Renal pelvis (tissue), 4 donors: ENCODE data around the gene CASZ1. TPM values are rescaled to one million over a fixed set of nuclear protein-coding genes. Genes with fewer than 3 reads are reported as not detected.

Source experiments
- DNase-seq: peaks from one replicate; pipeline ENCODE4 v3.0.0-alpha.2; 2013
- polyA plus RNA-seq, 3 donors: library from polyadenylated mRNA; unstranded; fragments of 120-200 nt; gene quantifications; one replicate each; pipeline ENCODE4 v1.2.1, GENCODE V29; 2013; ENCODE audit not compliant: insufficient read length in 3 of 3

CASZ1 gene
- polyA plus RNA-seq, 3 donors: 19.6 to 24.5 (median 23.9) TPM

DNA sequence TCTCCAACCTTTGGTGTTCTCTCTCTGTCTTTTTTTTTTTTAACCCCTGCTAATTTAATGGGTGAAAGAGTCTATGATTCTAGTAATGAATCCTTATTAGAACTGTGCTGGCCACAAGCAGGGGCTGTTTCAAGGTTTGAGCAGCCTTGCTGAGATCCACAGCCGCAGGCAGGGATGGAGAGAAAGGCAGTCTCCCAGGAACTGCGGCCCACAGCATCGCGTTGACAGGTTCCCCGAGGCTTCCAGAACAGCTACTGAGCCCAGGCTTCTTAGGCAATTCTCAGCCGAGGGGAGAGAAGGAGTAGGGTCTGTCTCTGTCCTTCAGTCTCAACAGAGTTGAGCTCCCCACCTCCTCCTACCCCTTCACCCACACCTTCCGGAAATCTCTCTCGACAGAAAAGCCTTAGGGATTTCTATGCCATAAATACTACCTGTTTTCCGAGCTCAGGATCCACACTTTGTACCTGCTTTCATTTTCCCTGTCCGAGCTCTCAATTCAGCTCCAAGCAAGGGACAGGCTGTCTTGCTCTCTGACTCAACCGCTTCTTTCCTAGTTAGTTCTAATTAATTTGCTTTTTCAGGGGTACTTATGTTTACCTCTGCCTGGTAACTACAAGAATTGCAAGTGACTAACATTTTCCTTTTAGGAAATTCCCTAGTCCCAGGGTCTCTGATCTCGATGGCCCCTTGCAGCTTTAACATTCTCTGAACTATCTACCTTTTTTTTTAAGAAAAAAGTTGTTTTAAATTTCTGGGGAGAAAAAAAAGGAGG, 6.7 kb upstream of the CASZ1 start:
- DNase-seq: no peak

DNA sequence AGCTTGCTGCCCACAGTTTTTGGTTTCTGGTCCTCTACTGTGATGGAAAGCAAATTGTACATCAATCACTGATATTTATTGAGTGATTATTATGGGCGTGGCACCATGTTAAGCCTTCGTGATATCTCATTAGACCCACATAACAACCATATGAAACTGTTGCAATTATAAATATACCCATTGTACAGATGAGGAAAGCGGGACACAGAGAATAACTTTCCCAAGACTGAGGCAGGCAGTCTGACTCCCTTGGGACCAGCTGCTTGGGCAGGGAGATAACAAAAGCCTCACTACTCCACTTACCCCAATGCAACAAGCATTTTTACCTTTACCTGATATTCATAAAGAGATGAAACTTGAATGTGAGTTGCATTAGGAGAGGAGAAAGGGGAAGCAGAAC, 4.3 kb upstream of the CASZ1 start:
- no peak for DNase-seq

DNA sequence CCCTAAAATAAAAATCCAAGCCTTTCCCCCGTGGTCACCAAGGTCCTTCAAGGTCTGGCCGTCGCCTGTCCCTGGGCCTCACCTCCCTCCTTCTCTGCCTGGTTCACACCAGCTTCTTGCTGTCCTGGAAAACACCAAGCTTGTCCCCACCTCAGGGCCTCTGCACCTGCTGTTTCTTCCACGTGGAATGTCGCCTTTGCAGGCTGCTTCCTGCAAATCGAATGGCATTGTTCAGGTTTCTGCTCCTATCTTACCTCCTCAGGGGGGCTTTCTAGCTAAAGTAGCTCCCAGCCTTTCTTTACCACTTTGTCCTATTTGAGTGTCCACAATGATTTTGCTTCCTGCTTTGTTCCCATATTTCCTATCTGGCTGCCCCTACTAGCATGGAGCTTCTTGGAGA, 3.3 kb upstream of the CASZ1 start:
- DNase-seq: no peak

DNA sequence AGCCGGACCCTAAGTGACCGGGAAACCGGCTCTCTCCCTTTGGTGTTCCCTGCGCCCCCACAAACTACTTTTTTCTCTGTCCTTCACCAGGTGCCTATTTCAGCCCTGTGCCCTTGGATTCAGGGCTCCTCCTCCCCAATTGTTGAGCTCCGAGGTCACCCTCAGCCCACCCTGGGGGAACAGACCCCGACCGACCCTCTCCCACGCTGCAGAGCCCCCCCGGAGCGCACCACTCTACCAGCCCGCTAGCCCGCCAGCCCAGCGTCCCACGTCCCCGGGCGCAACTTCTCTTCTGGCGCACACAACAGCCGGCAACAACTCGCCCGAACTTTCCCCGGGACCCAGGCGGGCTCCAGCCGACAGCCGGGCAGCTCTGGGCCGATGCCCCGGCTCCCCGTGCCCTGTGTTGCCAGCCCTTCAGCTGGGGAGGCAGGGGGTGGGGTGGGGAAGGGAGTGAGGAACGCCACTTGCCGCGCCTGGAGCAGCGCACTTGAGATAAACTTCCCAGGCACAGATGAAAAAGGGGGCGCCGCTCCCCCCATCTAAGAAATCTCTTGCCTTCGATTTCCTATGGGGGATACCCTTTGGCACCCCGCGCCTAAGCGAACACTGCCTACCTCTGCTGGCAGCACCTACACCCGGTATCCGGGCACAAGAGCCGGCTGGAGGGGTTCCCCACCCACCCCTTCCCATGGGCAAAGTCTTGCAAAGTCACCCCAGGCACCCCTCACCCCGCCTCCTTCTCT, 997 bp downstream of the CASZ1 start:
- DNase-seq: no peak

DNA sequence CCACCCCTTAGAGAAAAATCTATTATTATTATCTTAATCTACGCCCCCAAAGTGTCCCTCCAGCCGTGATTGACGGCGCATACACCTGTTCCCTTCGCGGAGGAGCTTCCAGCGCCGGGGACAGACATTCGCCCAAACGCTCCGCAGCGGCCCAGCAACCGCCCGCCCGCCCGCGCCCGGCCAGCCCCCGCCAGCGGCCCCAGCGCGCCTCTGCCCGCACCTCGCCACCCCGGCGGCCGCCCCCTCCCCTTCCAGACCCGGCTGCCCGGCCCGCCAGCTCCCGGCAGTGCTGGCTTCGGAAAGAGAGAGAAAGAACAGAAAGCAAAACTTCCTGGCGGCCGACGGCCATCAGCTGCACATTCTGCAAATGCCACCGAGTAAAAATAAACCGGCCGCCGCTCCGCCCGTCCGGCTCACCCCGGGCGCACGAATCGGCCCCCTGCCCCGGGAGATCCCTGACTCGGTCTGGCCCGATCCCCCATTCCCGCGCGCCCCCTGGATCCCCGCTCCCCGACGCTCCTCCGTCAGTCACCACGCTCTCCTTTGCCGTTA, 1.6 kb downstream of the CASZ1 start:
- no peak for DNase-seq

DNA sequence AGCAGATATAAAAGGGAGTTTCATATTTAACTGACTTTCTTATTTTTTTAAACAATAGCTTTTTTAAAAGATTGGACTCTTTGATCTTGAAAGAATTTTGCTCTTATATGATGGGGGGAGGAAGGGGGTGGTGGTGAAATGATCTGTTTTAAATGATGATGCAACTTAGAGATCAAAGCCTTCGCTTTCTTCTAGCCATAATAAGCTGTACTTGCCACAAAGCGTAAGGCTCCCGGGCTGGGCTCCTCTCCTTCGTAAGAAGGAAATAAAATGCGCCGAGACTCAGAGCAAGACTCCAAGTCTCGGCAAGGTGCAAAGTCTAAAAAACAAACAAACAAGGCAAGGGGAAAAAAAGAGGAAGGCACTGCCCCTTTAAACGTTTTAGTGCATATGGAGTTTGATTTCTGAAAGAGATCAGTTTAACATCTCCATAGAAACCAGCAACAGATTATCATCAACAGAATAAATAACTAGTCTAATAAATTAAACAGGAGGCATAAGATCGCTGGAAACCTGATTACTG, 3.3 kb downstream of the CASZ1 start:
- DNase-seq: no peak

DNA sequence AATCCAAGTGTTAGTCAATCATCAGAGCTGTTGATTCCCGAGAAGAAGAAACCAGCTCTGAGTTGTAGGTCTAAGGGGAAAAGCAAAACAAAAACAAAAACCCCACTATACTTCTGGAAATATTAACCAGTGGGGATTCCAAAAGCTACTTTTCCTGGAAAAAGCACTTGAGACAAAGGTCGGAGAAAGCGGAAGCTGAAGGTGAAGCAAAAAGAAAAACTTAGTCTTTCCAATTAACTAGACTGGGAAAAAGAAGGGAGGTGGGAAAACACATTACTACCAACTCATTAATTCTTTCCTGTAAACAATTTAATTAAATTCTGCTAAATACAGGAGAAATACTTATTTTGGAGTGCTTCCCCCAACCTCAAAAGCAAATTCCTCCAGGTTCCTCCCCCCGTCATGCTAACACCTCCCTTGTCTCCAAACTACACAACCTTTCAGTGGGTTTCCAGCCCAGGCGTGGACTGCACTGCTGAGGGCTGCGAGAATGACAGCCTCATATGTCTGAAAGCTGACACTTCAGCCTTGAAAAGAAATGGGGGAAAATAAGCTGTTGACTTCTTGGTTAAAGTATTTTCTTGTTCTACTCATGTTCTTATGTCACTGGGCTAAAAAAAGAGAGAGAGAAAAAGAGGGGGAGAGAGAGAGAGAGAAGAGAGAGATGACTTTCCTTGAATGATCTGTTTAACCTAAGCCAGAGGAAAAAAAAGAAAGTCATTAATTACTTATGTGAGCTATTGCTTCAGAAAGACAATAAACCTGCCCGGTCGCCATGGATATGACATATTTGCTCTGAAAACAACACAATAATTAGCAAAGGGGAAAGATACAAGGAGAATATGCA, 5.1 kb downstream of the CASZ1 start:
- no peak for DNase-seq

DNA sequence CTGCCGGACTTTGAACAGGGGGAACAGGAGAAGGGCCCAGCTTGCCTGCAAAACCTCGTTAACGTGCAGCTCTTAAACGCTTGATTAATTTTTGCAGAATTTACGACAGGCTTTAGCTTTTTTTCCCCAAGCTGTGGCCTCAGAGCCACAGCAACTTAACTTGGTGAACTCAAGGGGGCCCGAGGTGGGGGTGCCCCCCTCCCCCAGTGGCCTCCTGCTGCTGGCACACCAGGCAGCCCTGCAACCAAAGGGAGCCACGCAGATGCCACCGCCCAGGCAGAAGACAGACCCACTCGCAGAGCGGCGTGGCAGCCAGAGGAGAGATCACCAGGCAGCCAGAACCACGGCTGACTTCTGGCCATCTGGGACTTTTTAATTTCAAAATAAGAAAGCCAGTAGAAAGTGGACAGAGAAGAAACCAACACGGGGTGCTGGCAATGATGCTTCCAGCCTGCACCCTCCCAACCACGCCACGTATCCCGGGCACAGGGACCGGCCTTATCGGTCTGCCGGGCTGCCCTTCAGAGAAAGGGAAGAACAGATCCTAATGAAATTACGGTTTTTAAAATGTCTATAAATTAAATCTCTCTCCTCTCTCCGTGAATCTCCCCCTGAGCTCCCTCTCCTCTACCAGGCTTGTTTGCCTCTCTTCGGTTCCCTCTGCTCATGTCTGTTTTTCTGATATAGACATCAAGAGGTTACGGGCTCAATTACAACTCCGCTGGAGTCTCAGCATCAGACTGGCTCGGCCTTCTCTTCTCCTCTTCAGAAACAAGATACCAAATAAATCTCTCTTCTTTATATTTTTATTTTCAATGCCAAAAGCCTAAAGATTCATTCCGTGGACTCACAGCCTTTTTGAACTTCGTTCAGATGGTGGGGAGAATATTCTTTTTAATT, 6.4 kb downstream of the CASZ1 start:
- DNase-seq: no peak

DNA sequence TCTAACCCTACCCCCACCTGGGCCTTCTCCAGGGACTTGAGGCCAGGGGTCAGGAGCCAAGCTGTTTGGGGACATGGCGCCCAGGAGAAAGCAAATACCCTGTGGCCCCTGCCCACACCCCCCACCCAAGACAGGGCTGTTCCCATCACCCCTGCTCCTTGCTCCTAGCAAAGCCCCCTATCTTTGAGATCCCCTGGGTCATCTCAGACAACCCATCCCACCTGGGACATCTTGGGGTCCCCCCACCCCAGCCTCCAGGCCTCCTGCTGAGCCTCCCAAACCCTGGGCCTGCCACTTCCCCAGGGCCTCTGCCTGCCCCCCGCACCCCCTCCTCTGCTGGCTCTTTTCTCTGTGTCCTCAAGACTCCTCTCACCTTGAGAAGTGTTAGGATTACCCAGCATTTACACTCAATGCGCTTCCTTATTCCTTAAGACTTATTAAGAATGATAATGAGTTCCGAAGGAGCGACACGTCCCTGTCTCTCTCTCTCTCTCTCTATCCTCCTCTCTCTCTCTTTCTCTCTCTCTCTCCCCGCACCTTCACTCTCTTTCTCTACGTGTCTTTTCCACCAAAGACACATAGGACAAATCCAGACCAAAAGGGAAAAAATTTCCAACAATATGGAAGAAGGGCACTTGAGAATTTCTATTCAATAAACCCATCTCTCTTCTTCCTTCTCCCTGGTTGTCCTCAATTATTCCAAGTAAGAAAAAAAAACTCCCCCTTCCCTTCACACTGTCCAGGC, 7.2 kb downstream of the CASZ1 start:
- no peak for DNase-seq

DNA sequence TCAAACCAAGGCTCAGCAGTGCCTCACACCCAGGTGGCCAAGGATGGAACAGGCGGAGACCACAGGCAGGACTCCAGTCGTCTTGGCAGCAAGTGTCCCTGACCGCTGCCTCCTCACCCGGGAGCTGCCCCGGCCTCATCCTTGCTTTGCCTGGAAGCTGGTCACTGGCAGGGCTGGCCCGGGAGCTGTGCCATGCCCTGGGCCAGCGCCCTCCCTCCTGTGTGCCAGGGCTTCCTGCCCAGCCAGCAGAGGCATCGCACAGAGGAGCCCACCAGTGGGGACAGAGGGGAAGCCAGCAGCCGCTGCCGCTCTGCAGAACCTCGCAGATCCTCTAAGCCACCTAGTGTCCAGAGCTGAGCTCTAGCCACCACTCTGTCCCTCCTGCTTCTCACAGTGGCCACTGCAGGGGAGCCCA, 7.8 kb downstream of the CASZ1 start:
- DNase-seq: no peak

DNA sequence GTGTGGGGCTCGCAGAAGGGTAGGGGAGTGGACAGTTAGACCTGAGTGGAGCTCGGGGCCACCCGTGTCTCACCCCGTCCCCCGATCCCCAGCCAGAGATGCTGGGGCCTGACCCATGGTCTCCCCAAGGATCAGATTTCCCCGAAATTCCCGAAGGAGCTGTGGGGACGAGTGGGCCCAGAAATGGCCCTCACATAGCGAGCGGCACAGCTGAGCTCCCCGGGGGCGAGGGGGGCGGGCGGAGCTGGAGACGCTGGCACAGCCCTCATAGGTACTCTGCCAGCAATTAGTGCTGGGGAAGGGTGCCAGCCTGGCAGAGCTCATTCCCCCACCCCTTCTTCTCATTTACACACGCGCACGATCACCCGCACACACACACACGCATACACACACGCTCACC, 9.2 kb downstream of the CASZ1 start:
- DNase-seq: no peak

DNA sequence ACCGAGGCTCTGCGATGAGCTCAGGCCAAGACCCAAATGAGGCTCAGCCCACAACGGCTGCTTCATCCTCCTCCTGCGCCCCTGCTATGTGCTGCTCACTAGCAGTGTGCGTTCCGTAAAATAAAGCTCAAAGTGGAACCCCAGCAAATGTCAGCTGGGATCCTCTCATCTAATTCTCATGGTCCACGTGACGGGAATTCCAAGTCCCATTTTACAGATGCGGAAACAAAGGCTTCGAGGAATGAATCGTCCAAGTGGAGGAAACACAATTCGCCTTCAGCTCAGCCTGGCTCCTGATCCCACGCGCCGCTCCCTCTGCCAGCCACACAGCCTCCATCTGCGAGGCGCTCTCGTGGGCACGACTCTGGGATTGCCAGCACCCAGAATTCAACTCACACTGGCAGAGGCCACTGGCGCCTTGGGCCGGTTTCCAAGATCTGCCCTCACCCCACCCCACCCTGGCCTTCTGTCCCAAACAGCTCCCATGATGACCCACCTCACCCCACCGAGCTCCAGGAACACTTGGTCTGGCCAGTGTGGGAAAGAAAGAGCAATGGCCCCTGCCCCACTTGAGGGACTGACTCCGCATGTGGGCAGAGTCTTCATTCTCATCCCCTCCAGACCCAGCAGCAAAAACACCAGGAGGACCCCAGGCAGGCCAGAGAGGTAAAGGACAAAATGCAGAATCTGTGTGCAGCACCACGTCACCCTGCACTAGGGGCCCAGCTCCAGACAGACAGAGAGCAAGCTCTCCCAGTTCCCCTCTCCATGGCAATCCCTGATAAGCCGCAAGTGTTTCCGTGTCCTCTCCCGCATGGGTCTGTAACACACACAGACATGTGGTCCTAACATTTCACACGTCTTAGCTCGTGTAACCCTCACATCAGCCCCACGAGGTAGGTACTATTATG, 10.5 kb downstream of the CASZ1 start:
- DNase-seq: no peak

DNA sequence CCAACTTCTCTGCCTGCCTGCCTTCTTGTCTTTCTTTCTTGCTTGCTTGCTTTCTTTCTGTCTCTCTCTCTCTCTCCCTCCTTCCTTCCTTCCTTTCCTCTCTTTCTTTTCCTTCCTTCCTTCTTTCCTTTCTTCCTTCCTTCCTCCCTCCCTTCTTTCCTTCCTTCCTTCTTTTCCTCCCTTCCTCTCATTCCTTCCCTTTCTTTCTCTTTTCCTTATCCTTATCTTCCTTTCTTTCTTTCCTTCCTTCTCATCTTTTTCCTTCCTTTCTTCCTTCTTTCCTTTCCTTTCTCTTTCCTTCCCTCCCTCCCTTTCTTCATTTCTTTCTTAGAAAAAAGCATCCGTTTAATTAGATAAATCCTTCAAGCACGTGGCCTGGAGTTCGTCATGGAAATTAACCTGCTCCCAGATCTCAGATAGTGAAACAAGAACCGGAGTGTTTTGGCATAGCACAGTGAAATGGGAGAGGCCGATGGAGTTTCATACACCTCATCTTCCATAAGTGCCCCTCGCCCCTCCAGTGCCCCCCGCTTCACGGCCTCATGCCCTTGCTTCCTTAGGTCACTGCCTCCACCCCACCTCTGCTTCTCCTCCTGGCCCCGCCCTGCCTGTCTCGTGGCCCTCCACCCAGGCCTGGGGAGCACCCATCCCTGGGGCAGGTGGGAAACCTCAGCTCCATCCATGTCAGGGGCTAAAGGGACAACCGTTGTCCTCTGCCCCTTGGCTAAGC, 11.3 kb downstream of the CASZ1 start:
- no peak for DNase-seq

DNA sequence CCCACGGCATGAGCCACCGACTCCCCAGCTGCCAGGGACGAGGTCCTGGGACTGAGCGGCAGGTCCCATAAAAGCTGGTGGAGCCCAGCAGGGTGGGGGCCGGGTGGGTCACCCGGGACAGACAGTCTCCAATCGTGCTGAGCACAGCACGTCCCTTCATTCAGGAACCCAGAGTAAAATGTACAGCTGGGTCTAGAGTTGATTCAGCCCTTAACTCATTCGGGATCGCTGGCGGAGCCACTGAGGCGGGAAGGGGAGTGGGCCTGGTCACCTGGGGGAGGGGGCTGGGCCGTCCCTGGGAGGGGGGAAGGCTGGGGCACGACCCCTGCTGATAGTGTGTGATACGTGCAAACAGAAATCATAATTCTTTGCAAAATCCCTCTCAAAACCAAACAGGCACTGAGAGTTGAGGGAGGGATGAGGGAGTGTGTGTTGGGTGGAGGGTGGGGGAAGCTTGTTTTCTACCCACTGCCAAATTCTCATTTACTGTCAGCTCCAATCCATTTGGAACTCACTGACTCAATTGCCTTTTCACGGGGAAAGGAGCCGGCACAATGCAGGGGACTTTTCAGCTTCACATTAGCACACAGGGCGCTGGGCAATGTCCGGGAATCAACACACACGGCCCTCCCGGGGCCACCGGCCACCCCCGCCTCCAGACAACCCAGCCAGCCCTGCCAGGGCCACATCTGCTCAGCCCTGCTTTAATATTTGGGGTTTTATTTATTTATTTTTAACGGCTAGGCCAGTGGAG, 13.8 kb downstream of the CASZ1 start:
- DNase-seq: no peak

DNA sequence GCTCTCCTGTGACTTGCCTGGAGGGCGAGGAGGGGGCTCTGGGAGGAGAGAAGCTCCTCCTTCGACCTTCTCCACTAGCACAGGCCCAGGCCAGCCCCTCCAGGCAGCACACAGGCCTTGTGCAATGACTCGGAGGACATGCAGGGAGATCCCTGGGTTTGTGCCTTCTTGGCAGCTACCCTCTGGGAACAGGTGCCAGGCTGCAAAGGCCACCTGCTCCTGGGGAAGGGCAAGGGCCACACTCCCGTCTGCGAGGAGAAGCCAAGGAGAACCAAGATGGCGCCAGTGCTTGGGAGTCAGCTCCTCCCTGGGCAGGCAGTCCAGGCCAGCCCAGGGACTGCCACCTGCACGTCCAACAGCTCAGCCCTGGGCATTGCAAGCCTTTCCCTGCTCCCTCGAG, 15.3 kb downstream of the CASZ1 start:
- DNase-seq: no peak

DNA sequence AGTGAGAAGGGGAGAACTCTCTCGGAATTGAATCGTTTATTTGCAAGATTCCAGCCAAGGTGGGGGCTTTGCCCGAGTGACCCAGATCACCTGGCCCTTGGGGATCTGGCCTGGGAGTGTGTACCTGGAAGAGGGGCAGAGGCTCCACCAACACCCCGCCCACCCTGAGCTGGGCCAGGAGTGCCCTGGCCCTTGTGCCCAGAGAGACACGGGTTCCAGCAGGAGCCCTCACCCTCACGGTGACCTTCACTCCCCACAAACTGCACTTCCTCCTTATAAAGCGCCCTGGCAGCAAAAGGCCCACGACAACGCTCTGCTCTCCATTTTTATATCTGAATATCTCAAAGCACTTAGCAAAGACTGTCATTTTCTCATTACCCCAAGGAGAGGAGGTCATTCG, 16.6 kb downstream of the CASZ1 start:
- DNase-seq: no peak

DNA sequence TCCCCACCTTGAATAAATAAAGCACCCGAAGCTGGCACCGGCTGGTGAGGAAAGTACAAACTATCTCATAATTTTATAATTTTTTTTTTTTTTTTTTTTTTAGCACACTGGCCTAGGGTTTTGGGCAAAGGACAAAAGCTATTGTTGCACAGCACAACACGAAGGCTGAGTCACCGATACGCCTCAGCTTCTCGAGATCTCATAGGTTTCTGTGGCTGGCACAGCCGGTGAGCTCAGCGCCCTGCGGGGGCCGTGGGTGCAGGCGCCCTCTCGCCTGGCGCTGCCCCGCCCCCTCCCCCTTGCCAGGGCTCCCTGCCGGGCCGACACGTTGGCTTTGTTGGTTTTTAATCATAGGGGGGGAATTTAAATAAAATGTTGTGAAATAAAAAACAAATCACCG, 17.2 kb downstream of the CASZ1 start:
- DNase-seq: no peak

DNA sequence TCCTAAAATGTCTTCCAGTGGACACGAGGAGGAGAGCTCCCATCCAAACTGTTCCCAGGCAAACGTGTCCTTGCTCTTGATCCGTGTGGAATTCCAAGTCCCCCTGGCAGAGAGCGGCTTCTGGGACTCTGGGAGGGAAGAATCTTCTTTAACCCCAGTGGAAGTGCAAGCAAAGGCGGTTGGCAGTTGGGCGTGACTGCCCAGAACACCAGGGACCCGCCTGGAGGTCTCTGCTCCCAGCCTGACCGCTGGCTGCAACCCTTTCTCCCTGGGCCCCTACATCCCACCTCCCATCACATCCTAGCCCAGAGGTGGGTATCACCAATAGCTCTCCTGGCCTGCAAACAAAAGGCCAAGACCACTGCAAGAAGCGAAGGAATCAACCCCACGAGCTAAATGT, 17.8 kb downstream of the CASZ1 start:
- DNase-seq: no peak
